Measurements from ENCODE around the gene FLAD1. TPM values are rescaled to one million over a fixed set of nuclear protein-coding genes. Genes with fewer than 3 reads are reported as not detected.
"Not testable (repeated sequence)": the region's sequence is repeated elsewhere in the genome, so short reads cannot be mapped to it uniquely, and the experiment has no call there.

The FLAD1 gene
- total RNA-seq, 2 donors from 2014 or later: 31.5 to 35.3 TPM

- Histone ChIP-seq H3K27me3 (replicated peaks; ENCODE audit: insufficient read depth) (no peaks in the 10 kb centered on the region), H3K27ac (no peak overlapping the region), H3K9me3 (no peaks in the 10 kb centered on the region), H3K4me1 (replicated peaks) (peaks cover 4% of the 10 kb centered on the region), H3K4me3 (no peak overlapping the region), H3K36me3 (no peaks in the 10 kb centered on the region)
- DNase-seq (ENCODE audit: low spot score): no peak
- TF ChIP-seq POLR2A (IDR thresholded peaks at IDR 0.05) (no peak), CTCF (IDR thresholded peaks at IDR 0.05) (no peak), POLR2AphosphoS5 (IDR thresholded peaks at IDR 0.05) (no peak)
- WGBS: 81% methylated on average over 3 of the region's 3 CpGs
- intact Hi-C loops (cut with DNase I): no loop called here
Observed at GRCh38 chr1:154994591-154994990, 11.4 kb downstream of the FLAD1 start.

- intact Hi-C loops (cut with DNase I): loop anchor here (5.0 kb wide), 1 partner anchor 33 kb away; the partner anchor contains the start of gene PYGO2
- not testable (repeated sequence) for H3K4me3 ChIP-seq; DNase-seq (ENCODE audit: low spot score); H3K27me3 ChIP-seq (replicated peaks; ENCODE audit: insufficient read depth); H3K36me3 ChIP-seq; H3K9me3 ChIP-seq
- Histone ChIP-seq H3K4me1 (replicated peaks) (peaks cover 11% of the 10 kb centered on the region), H3K27ac (peak overlapping the region in 1 of 2 donors; percentile 46)
- TF ChIP-seq CTCF (IDR thresholded peaks at IDR 0.05) (peak in 3 of 4 experiments; percentile 23 to 54 (median 41)), POLR2AphosphoS5 (IDR thresholded peaks at IDR 0.05) (peak; percentile 69)
- 62% methylated on average over 13 of the region's 13 CpGs for WGBS
Observed at GRCh38 chr1:154995301-154995983, 12.3 kb downstream of the FLAD1 start.

- no peak overlapping the region for H3K4me3 ChIP-seq
- no peak overlapping the region for H3K27ac ChIP-seq
- 84% methylated on average over 15 of the region's 15 CpGs for WGBS
- no peak for DNase-seq (ENCODE audit: low spot score)
- H3K4me1 ChIP-seq (replicated peaks): peaks cover 11% of the 10 kb centered on the region
- H3K36me3 ChIP-seq: no peaks in the 10 kb centered on the region
- TF ChIP-seq POLR2AphosphoS5 (IDR thresholded peaks at IDR 0.05) (no peak), POLR2A (IDR thresholded peaks at IDR 0.05) (no peak), CTCF (IDR thresholded peaks at IDR 0.05) (no peak)
- intact Hi-C loops (cut with DNase I): loop anchor here (5.0 kb wide), 1 partner anchor 35 kb away; the partner anchor contains the start of gene PYGO2
- H3K9me3 ChIP-seq: no peaks in the 10 kb centered on the region
- H3K27me3 ChIP-seq (replicated peaks; ENCODE audit: insufficient read depth): no peaks in the 10 kb centered on the region
Observed at GRCh38 chr1:154996966-154997701, 14.0 kb downstream of the FLAD1 start.

- Histone ChIP-seq H3K4me1 (replicated peaks) (peaks cover 11% of the 10 kb centered on the region), H3K36me3 (no peaks in the 10 kb centered on the region), H3K9me3 (no peaks in the 10 kb centered on the region), H3K27ac (no peak overlapping the region), H3K4me3 (no peak overlapping the region), H3K27me3 (replicated peaks; ENCODE audit: insufficient read depth) (no peaks in the 10 kb centered on the region)
- no peak for DNase-seq (ENCODE audit: low spot score)
- 68% methylated on average over 16 of the region's 16 CpGs for WGBS
- TF ChIP-seq POLR2AphosphoS5 (IDR thresholded peaks at IDR 0.05) (no peak), CTCF (IDR thresholded peaks at IDR 0.05) (no peak), POLR2A (IDR thresholded peaks at IDR 0.05) (no peak)
- intact Hi-C loops (cut with DNase I): loop anchor here (5.0 kb wide), 1 partner anchor 36 kb away; the partner anchor contains the start of gene PYGO2
Observed at GRCh38 chr1:154998201-154998780, 15.1 kb downstream of the FLAD1 start.
